ENCODE data around the gene LRWD1. TPM values are rescaled to one million over a fixed set of nuclear protein-coding genes. Genes with fewer than 3 reads are reported as not detected.

Gene LRWD1
- 1 to 10 TPM; 7.0 to 9.2 (median 8.1) TPM for total RNA-seq

DNA sequence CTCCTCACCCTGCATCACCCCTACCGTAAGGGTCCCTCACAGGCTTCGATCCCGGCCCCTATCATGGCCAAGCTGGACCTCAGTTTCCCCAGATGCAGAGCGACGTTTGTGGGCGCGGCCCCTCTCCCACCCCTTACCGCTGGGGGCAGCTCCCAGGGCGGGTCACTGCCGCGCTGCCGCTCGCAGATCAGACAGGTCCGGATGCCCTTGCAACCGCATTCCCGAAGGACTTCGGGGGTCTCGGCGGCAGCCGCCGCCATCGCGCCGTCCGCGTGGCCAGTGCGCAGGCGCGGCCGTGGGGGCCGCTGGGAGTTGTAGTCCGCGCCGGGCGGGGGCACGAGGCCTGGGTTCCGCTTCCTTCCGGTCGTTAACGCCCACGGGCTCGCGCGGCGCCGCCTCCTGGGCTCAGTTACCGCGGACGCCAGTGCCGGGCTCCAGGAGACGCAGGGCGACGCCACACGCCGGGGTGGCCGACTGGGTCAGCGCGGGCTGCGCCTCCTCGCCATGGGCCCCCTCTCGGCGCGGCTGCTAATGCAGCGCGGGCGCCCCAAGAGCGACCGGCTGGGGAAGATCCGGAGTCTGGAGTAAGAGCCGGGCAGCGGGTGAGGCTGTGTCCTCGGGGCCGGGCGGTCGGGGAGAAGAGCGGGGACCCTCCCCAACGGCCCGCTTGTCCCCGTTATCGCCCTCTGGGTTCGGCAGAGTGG lies at the start of gene LRWD1, which contains the start of gene ALKBH4:
Gene LRWD1, plus strand, starts transcription at position 408 of the 704 bp plus-strand sequence. Its CDS starts 97 bp downstream, at position 505.
Gene ALKBH4, minus strand, starts transcription at position 287 of the 704 bp plus-strand sequence. Its CDS starts 27 bp downstream, at position 260.
- TF ChIP-seq, protein P1, sequence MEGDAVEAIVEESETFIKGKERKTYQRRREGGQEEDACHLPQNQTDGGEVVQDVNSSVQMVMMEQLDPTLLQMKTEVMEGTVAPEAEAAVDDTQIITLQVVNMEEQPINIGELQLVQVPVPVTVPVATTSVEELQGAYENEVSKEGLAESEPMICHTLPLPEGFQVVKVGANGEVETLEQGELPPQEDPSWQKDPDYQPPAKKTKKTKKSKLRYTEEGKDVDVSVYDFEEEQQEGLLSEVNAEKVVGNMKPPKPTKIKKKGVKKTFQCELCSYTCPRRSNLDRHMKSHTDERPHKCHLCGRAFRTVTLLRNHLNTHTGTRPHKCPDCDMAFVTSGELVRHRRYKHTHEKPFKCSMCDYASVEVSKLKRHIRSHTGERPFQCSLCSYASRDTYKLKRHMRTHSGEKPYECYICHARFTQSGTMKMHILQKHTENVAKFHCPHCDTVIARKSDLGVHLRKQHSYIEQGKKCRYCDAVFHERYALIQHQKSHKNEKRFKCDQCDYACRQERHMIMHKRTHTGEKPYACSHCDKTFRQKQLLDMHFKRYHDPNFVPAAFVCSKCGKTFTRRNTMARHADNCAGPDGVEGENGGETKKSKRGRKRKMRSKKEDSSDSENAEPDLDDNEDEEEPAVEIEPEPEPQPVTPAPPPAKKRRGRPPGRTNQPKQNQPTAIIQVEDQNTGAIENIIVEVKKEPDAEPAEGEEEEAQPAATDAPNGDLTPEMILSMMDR (IDR thresholded peaks at IDR 0.05; ENCODE audit: low read depth) = no peak

DNA sequence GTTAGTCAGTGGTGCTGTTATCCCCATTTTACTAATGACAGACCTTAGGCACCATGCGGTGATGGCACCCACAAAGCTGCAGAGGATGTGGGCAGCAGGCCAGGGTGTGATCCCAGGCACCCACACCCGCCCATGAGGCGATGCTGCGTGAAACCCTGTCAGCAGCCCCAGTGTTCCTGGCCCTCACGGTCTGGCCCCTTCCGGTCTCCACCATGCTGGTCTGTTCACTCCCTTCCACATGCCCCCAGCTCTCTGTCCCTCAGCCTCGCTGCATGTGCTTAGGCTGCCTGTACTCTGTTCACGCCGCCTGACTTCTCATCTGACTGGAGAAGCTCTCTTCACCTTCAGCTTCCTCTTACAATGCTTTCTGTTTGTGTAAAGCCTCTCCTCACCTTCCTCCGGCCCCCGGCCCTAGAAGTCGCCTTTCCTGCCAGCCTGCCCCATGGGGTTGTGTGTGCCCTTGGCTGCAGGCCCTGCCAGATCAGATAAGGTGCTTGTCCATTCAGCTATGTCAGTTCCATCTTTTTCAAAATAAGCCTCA lies 49.0 kb upstream of the LRWD1 start:
- TF ChIP-seq, protein P1 (IDR thresholded peaks at IDR 0.05; ENCODE audit: low read depth) = no peak

DNA sequence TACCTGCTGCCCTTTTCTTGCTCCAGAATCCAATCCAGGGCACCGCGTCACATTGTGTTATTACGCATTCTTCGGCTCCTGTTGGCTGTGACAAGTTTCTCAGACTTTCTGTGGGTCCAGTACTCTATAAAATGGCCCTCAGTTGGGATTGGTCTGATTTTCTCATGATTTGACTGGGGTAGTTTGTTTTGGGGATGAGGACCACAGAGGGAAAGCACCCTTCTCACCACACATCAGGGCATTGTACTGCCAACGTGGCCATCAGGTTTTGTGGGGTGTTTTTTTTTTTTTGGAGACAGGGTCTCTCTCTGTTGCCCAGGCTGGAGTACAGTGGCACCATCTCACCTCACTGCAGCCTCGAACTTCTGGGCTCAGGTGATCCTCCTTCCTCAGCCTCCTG lies 48.4 kb upstream of the LRWD1 start:
- TF ChIP-seq, protein P1 (IDR thresholded peaks at IDR 0.05; ENCODE audit: low read depth) = no peak

DNA sequence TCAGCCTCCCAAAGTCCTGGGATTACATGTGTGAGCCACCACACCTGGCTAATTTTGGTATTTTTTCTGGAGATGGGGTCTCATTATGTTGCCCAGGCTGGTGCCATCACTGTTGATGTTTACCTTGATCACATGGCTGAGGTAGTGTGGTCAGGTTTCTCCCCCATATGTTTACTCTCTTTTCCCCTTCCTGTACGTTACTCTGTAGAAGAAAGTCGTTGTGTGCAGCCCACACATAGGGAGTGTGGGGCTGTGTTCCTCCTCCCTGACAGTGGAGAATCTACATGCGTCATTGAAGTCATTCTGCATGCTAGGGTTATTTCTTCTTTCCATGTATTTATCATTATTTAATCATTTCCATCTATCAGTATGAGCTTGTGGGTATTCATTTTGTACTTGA lies 47.7 kb upstream of the LRWD1 start:
- TF ChIP-seq, protein P1 (IDR thresholded peaks at IDR 0.05; ENCODE audit: low read depth) = no peak

DNA sequence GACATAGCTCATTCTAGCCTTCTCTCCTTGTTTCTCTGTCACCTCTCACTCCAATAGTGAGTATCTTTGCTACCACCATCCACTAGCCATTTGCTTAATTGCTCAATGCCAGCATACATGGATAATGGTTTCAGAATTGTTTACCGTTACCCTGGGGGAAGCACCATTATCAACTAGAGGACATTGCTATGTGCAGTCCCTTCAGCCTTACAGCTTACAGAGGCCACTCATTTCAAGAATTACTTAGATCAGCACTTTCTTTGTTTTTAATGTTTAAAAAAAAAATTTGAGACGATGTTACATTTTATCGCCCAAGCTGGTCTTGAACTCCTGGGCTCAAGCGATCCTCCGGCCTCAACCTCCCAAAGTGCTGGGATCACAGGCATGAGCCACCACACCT lies 46.2 kb upstream of the LRWD1 start:
- TF ChIP-seq, protein P1 (IDR thresholded peaks at IDR 0.05; ENCODE audit: low read depth) = no peak

DNA sequence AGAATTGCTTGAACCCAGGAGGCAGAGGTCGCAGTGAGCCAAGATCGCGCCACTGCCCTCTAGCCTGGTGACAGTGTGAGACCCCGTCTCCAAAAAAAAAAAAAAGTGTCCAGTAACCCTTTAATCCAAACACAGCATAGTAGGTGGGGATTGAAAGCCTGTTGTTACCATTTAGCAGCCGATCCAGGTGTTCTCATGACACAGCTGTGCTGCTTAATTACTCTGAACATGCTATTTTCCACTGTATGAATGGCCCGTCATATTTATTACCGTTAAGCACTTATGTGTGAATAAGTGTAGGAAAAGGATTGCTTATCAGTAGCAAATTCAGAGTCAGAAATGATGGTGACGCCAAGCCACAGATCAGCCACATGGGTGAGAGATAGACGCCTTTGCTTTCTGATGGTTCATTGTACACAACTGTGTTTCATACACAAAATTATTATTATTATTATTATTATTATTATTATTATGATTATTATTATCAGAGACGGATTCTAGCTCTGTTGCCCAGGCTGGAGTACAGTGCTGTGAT lies 43.0 kb upstream of the LRWD1 start:
- TF ChIP-seq, protein P1 (IDR thresholded peaks at IDR 0.05; ENCODE audit: low read depth) = no peak

DNA sequence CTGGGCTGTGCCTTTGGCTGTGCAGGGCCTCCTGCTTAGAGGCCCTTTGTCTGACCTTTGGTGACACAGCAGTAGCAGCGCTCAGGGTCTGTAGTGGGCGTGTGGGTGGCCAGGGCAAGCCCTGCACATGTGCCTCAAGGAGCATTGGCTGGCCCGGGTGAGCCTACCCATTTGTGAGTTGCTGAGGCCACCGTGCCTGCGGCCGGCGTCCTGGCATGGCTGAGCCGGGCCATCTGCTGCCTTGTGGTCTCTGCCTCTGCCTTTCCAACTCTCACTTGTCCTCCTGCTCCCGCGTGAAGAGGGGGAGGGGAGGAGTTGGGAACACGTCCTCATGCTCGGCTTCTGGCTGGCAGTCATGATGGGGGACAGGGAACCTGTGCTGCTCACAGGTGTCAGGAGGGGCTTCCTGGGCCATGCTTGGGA lies 40.6 kb upstream of the LRWD1 start:
- TF ChIP-seq, protein P1 (IDR thresholded peaks at IDR 0.05; ENCODE audit: low read depth) = no peak

Data from subcutaneous adipose tissue (tissue), 4 donors.